PC-9 (cell line): ENCODE data around the gene FCGBP.
"Not testable (repeated sequence)": the region's sequence is repeated elsewhere in the genome, so short reads cannot be mapped to it uniquely, and the experiment has no call there.

Experiments
- CTCF ChIP-seq: fragments of 200-600 bp; sonication (generic); conservative IDR thresholded peaks from 2 replicates; pipeline ENCODE4 v1.6.1; 2017; ENCODE audit warnings: mixed run types, antibody characterized with exemption, mild to moderate bottlenecking, moderate library complexity
- EZH2 ChIP-seq: fragments of 200-600 bp; sonication (generic); IDR thresholded peaks from 2 replicates; pipeline ENCODE4 v1.8.0; 2017; ENCODE audit warnings: antibody characterized with exemption, low read depth

GRCh38 chr19:39895096-39895495 lies 39.3 kb downstream of the FCGBP start:
- TF ChIP-seq CTCF, EZH2: not testable (repeated sequence)
